GM19468 (cell line): ENCODE measurements around the gene KNSTRN.

Experiments
- ATAC-seq: cut with Tn5 transposase; IDR thresholded peaks from one replicate; pipeline ENCODE4 v1.9.1; 2021; ENCODE audit warnings: mild to moderate bottlenecking, moderate library complexity, moderate number of reproducible peaks; ENCODE audit not compliant: unreplicated experiment; ENCODE audit errors: extremely low read depth

The KNSTRN gene

DNA sequence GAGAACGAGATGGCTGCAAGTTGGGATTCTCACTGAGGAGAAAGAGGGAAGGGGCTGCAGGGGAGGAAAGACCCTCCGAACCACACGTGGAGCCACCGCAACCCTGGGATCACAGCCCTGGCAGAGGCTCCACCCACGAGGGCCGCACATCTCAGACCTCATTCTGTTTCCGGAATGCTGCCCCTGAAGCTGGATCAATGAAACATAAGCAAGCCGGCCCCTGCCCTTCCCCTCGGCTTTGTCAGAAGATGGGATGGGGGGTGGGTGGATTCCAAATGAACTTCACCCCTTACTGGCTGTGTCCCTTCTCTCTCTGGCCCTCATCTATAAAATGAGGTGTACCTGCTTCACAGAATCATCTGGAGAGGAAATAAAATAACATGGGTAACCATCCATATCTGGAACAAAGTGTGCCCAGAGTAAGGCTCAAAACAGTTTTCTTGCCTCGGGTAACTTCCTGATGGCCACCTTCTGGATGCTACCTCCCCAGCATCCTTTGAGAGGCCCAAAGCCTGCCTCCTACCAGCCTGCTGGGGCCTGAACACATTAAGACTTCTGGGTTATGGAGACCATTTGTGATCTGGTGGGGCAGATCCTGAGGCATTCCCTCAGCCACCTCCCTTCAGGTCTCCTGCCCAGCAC, 37.2 kb upstream of the KNSTRN start:
- ATAC-seq = no peak

DNA sequence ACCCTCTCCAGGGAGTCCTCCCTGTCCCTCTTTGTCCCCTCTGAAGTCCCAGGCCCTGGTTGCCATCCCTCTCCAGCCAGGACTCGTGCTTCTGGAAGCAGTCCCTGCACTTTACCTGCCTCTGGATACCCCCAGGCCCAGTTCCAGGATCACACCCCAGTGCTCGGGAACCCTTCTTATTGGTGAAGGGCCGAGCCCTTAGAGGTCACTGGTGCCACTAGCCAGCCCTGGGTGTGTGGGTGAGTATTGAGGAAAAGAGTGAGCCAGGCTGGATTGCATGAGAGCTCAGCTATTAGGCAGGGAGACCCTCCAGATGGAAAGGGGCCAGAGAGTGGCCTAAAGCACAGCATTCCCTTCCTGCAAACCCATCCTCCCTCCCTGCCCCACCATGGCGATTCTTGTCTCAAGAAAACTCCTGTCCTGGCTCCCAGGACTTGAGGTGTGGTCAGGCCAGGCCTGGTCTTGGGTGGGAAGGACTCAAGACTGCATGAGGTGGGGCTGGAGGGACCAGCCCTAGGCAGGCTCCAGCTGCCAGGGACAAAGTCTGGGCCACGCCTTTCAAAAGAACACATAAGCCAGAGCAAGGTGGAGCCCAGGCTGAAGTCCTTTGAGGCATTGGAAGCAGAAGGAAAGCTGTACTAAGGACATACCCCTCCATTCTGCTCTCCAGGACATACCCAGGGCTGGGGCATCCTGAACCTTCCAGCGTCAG, 36.5 kb upstream of the KNSTRN start:
- ATAC-seq = no peak

DNA sequence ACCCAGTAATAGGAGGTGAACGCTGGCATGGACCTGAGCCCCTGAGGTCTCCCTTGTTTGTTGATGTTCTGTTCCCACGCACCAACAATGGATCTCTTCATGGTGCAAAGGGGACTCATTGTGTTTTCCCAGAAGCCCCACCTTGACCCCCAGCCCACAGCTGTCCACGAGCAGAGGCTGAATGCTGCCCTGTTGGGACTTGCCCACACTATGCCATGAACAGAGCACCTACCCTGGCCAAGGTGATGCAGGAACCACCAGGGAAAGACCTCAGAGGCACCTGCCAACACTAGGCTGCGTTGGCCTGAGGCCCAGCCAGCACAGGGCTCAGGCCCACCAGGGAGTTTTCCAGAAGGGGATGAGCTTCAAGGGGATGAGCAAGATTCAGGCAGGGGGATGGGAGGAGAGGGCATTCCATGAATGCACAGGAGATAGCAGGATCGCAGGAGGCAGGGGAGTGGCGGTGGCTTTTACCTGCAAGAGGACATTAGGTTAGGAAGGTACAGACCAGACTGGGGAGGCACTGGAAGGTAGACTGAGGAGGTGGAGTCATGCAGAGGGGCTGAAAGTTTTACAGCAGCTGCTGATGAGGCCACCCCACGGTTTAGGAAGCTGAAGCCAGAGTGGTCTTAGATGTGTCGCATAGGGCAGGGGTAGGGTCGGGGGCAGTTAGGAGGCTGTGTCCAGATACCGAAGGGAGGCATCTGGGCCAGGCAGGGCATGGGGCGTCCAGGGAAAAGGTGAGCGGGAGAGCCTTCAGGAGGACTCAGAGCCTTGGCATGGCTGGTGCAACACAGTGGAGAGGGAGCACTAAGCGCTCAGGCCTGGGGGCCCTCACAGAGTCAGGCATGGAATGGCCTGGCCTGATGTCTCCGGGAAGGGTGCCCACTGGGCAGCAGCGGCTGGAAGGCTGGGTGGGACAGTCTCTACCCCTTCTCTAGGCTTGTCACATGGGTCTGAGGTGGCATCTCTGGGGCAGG, 35.7 kb upstream of the KNSTRN start:
- no peak for ATAC-seq

DNA sequence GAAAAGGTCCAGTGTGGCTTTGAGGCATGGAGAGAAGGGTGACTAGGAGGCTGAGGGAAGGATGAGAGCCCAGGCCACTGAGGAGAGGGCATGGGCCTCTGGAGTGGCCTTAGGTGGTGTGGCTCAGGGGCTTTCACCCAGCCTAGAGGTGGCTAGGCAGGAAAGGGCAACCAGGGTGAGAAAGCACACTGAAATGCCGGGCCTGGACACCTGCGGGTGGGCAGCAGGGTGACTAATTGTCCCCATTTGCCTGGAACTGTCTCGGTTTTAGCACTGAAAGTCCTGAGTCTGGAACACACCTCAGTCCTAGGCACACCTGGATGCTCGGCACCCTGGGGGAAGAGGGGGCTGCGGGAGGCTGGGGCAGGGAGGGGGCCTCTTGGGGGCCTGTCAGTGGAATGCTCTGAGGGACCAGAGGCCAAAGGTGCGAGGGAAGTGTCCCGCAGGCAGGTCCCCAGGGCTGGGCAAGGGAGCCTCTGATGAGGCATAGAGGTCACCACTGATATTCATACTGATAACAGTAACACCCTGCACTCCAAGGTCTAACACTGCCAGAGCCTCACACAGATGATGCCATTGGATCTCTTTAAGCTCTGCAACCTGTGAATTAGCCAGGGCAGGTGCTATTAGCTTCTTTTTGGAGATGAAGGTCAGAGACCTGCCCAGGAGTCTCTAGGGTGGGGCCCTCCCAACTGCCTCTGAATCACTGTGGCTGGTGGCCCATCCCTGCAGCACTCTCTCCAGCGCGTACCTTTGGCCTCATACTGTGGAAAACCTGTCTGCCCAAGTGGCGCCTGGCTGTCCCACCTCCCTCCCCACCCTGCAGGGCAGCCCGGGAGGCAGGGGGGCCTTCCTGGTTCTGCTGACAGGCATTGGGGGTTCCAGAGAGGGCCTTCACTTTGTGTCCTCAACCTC, 34.7 kb upstream of the KNSTRN start:
- no peak for ATAC-seq

DNA sequence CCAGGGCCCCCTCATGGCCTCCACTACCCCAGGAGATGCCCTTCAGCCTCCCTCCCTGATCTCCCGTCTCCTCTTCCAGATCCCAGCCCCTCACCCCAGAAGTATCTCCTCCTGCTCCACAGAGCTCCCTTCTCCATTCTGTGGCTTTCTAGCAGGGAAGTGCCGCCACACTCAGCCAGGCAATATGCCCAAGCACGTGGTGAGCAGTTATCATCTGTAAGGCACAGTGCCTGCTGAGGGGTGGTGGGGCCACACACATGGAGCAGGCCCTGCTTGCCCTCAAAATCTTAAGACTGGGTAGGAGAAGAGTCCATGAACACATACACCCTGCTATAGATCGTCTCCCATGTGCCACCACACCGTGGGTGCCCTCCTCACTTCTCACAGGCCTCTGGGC, 34.0 kb upstream of the KNSTRN start:
- no peak for ATAC-seq

DNA sequence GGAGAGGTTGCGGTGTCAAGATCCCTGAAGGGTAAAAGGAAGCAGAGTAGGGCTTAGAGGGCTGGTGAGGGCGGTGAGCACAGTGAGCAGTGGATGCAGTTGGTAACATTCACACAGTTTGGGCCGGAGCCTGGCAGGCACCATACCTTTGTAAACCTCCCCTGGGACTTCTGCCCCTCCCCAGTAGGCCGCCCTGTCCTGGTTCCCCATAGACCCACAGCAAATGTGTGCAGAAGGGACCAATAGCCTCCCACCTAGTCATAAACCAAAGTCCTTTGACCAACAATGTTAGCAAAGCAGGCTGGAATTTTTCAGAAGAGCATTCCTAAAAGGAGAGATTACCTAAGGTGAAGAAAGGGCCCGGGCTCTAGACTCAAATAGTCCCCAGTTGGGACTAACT, 33.4 kb upstream of the KNSTRN start:
- no peak for ATAC-seq

DNA sequence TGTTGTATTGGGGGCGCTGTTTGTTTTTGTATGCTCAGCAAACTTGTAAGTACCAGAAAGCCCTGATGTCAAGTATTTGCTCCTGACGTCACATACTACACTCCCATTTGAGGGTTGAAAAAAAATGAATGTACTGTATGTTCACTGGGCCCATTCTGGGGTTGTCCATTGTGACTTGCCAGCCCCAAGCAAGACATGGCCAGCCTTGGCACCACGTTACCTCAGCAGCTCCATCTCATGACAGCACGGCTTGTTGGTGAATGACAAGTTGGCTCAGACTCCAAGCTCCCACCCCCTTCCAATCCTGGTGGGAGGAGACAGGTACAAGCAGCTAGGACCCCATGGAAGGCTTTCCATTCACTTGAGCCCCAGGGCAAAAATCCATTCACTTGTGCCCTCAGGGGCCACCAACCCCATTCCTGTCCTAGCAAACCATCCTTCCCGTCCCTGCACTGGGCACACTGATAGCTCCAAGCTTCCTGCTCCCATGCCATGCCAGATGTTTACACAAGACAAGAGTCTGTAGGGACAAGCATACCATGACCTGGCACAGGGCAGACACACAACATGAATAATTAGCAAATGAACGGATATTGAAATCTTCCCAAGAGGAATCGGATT, 30.1 kb upstream of the KNSTRN start:
- no peak for ATAC-seq

DNA sequence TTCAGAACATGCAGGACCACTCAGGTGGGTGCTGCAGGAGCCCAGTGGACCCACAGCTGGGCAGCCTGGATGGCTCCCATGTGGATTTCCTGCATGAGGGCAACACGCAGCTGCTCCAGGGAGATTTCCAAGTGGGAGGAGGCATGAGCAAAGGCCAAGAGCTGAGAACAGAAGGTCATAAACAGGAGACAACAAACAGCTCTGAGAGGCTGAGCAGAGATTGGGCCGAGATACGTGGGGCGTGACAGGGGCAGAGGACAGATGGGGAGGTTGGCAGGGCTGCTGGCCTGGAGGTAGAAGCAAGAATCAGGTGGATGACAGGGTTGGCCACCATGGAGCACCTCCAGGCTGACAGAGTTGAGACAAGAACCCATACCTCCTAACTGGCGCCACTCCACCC, 28.8 kb upstream of the KNSTRN start:
- no peak for ATAC-seq

DNA sequence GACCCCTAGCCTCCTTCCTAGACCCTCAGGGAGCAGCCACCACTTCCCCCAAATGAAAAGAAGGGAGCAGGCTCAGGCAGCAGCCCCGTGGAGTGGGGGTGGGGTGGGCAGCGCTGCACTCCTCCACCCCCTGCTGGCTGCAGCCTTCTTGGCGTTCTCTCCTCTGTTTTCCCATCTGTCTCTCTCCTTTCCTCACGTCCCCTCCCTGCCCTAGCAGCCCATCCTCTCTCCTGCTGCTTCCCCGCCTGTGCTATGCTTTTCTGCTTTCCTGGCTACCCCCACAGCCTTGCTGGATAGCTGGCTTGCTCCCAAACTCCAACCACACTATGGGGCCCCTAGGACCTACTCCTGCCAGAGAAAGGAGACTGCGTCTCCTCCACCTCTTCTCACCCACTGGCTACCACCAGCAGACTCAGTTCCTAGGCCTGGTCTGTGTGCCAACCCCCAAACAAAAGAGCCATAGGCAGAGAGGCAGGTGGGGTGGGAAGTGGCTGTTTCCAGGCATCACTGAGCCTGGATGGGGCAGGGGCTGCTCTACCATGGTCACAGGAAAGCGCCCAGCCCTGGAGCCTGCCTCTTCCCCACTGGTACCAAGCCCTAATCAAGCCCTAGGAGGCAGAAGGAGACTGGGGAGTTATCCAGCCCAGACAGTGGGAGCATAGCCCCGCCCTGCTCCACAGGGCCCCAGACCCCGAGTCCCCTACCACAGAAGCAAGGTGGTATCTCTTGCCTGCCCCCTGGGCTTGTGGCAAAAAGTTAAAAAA, 27.9 kb upstream of the KNSTRN start:
- no peak for ATAC-seq

DNA sequence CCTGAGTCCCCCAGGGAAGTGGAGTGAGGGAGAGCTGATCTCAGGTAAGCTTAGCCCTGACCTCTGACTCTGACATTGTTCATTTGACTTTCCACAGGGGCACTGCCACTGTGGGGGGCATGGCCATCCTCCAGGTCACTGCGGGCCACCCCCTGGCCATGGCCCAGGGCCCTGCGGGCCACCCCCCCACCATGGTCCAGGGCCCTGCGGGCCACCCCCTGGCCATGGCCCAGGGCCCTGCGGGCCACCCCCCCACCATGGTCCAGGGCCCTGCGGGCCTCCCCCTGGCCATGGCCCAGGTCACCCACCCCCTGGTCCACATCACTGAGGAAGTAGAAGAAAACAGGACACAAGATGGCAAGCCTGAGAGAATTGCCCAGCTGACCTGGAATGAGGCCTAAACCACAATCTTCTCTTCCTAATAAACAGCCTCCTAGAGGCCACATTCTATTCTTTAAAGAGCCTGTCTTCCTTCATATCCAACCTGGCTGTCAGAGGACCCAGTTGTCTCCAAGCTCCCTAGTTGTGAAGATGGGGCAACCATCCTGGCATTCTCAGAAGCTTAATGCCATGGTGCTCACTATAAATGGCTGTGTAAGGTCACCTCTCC, 26.4 kb upstream of the KNSTRN start:
- ATAC-seq = no peak

DNA sequence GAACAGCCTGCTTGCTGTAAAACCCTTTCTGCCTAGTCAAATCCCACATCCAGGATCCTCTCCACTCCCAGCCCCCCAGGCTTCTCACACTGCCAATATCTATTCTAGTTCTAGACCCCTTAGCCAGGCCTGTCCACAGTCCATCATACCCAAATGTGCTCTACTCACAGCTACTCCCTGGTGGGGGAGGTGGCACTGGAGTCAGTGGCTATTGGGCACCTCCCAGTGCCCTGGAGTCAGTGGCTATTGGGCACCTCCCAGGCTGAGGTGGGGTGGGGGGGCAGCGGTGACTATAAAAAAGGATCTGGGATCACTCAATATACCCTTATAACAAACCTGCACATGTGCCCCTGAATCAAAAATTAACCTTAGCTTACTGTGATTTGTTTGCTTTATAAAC, 25.3 kb upstream of the KNSTRN start:
- no peak for ATAC-seq

DNA sequence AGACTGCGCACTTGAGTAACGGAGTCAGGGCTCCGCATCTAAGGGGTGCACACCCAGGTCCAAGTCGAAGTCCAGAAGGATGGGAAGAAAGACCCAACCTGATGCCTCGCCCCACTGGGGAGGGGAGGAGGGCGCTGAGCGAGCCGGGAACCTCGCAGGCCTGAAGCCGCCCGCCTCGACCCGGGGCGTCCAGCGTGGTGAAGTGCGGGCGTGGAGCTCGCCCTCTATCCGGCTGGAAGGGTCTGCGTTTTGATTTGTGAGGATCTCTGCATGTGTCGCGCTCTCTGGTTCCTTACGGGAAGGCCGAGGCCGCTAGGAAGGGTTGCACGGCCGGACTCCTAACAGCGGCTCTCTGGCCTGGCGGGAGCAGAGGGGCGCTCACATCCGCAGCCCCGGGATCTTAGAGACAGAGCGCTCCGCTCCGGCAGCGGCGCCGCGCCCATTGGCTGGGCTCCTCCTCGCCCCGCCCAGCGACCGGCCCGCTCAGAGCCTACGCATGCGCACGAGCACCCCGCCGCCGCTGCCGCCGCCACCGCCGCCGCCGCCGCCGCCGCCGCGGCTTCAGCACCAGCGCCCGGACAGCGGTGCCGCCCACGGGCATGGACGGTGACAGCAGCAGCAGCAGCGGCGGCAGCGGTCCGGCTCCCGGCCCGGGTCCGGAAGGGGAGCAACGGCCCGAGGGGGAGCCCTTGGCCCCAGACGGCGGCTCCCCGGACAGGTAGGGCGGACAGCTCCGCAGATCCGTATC, 24.6 kb upstream of the KNSTRN start, which contains the start of gene DISP2:
Gene DISP2, plus strand, starts transcription at position 497 of the 748 bp plus-strand sequence. Its CDS starts 103 bp downstream, at position 600.
- no peak for ATAC-seq

DNA sequence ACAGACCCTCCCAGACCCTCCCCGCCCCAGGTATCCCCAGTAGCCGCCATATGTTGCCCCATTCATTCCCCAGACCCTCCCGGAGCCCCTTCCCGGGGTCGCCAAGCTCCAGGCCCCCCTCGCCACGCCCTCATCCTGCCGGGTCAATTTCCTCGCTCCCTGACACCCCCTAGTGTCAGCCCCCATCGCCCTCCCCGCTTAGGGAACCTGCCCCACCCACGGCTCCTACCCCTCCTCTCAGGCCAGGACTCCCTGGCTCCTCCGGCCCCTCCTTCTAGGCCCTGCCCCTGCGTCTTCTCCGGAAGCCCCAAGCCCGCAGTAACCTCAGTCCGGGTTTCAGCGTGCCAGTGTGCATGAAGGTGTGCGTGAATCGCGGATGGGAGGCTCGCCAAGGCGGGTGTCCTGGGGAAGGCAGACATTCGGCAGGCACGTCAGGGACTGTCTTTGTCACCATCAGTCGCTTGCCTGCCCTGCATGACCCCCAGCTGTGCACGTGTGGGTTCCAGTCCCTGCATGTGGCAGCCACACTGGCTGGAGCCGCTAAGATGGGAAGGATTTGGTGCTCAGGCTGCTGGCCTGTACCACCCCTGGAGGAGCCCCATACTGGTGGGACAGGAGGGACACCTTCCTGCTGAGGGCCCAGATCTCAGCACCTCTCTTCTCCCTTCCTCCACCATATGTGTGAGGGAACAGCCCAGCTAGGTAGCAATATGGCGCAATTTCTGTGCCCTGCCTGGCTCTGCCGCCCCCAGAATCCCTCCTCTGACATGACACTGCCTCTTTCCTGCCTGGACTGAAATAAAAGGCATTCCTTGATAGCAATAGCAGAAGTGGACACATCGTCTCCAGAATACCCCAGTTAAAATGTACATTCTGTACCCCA, 23.8 kb upstream of the KNSTRN start:
- no peak for ATAC-seq

DNA sequence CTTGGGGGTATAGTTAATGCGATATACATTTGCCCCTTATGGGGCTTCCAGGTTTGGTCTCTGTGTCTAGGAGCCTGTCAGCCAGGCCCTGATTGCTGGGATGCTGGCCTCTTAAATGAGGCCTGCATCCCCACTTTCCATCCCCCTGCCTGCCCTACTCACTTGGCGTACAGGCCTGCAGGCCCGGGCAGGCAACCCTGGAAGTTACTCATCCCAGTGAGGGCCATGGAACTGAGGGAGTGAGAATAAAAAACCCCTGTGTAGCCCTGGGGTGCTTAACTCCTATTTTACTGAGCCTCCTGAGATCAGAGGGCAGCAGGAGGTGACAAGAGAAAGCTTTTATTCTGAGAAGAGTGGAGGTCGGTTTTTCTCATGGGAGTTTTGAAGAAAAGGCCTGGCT, 22.5 kb upstream of the KNSTRN start:
- no peak for ATAC-seq

DNA sequence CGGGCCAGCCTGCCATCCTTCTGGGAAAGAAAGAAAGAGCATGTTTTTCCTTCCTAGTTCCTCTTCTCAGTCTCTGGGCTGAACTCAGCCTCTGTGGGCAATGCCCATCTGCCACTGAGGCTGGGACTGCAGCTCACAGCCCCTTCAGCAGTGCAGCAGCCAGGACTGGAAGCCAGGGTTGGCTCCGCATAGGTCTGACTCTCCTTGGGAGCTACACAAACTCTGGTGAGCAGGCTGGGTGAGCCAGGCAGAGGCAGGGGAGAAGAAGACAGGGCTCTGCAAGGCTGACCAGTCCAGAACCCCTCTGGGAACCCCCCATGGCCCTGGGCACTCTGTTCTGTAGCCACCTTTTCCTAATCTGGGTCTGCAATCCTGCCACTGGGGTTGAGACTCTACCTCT, 20.9 kb upstream of the KNSTRN start:
- ATAC-seq = no peak

DNA sequence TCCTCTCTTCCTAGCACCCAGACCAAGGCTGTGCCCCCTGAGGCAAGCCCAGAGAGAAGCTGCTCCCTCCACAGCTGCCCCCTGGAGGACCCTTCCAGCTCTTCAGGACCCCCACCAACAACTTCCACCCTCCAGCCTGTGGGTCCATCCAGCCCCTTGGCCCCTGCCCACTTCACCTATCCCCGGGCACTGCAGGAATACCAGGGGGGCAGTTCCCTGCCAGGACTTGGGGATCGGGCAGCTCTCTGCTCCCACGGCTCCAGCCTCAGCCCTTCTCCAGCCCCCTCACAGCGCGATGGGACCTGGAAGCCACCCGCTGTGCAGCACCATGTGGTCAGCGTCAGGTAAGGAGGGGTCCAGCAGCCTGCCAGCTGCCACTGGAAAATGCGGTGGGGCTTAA, 18.9 kb upstream of the KNSTRN start:
- no peak for ATAC-seq

DNA sequence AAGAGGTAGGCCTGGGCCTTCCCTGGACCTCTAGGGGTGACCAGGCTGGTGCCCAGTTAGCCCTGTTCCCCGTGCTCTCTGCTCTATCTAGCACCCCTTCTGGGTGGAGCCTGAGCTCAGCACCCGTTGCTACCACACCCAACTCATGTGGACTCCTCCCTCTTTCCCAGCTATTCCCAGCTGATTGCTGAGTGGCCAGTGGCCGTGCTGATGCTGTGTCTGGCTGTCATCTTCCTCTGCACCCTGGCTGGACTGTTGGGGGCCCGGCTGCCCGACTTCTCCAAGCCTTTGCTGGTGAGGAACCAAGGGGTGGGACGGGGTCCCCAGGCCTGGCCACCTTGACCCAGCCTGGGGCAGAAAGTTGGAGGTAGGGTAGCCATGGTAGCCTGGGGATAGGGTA, 18.3 kb upstream of the KNSTRN start:
- no peak for ATAC-seq
